HCT116 (cell line): ENCODE results near the gene ZNF441. TPM values are rescaled to one million over a fixed set of nuclear protein-coding genes. Genes with fewer than 3 reads are reported as not detected.
A peak's percentile ranks its signal among the peaks of the same experiment; 100 is the strongest.

Experiments
- ATAC-seq: fragments of 200-7000 bp; cut with Tn5 transposase; 2 replicates; pipeline ENCODE4 v1.9.1; 2020; ENCODE audit warnings: mild to moderate bottlenecking, moderate library complexity
- BruUV-seq: library from RNA; stranded (reverse); fragments of 400-500 nt; replicated peaks from 2 replicates; lab custom pipeline; 2021; lab: Mats Ljungman, UMichigan
- CTCF ChIA-PET: fragments of 300-600 bp; sonication (Branson Sonifier 250); formaldehyde crosslinking; loops from one replicate; lab custom pipeline; 2021; ENCODE audit warnings: antibody characterized with exemption; lab: Charles Lee
- POLR2A ChIA-PET: fragments of 300-600, 350-600 bp; sonication (Branson Sonifier 250); formaldehyde crosslinking; loops from one replicate; lab custom pipeline; 2021; ENCODE audit warnings: antibody characterized with exemption; lab: Charles Lee
- RAD21 ChIA-PET, 2 experiments: fragments of 300-600 bp; sonication (Branson Sonifier 250); formaldehyde crosslinking; loops; one replicate each; lab custom pipeline; 2023; ENCODE audit warnings: low total read pairs in 2 of 2; ENCODE audit not compliant: uncharacterized antibody in 2 of 2, unreplicated experiment in 2 of 2, low non-redundant PET in 1 of 2; lab: Charles Lee
- DNase-seq: peaks from one replicate; pipeline ENCODE4 v3.0.0-alpha.2; 2010; ENCODE audit warnings: low read depth, low spot score
- H2AFZ ChIP-seq: fragments of 200-600 bp; shearing (Covaris generic), sonication (generic); 2 replicates; pipeline ENCODE4 v1.6.1; 2017; ENCODE audit warnings: low read depth, mixed run types, mixed read lengths, antibody characterized with exemption, low read length; ENCODE audit not compliant: poor library complexity, severe bottlenecking
- H3K27ac ChIP-seq: 2 replicates; pipeline ENCODE4 v1.5.1; 2012; ENCODE audit warnings: low read depth, low read length
- H3K27me3 ChIP-seq: fragments of 200-600 bp; sonication (generic); 2 replicates; pipeline ENCODE4 v1.6.1; 2016; ENCODE audit warnings: mixed run types, low read length, mixed read lengths; ENCODE audit not compliant: insufficient read depth
- H3K36me3 ChIP-seq, 2 experiments: fragments of 200-500 bp in 1 of 2; fragments of 200-600 bp in 1 of 2; sonication (Bioruptor generic) in 1 of 2; sonication (generic) in 1 of 2; 2 replicates each; pipeline versions ENCODE4 v1.5.1 to v1.6.1; 2014 to 2016; ENCODE audit warnings: low read length in 2 of 2, inconsistent platforms in 1 of 2, mixed read lengths in 1 of 2, mixed run types in 1 of 2; ENCODE audit not compliant: insufficient read depth in 2 of 2, control insufficient read depth in 1 of 2
- H3K4me1 ChIP-seq, 2 experiments: fragments of 200-600 bp in 1 of 2; sonication (generic) in 1 of 2; 2 replicates each; pipeline versions ENCODE4 v1.5.1 to v1.6.1; 2012 to 2017; ENCODE audit warnings: low read length in 2 of 2, inconsistent platforms in 1 of 2, mild to moderate bottlenecking in 1 of 2, mixed read lengths in 1 of 2, mixed run types in 1 of 2, moderate library complexity in 1 of 2; ENCODE audit not compliant: insufficient read depth in 2 of 2, control insufficient read depth in 1 of 2
- H3K4me2 ChIP-seq: fragments of 200-600 bp; sonication (generic); 2 replicates; pipeline ENCODE4 v1.6.1; 2017; ENCODE audit warnings: mixed run types, low read length, mixed read lengths
- H3K4me3 ChIP-seq, 2 experiments: fragments of 200-600 bp in 1 of 2; sonication (generic) in 1 of 2; replicated peaks in 1 of 2; 2 replicates each; pipeline ENCODE4 v1.5.1; 2011 to 2016; ENCODE audit warnings: low read length in 2 of 2, control low read depth in 1 of 2, low read depth in 1 of 2, mild to moderate bottlenecking in 1 of 2, mixed read lengths in 1 of 2, mixed run types in 1 of 2
- H3K79me2 ChIP-seq: fragments of 200-600 bp; sonication (generic); 2 replicates; pipeline ENCODE4 v1.6.1; 2017; ENCODE audit warnings: mild to moderate bottlenecking, mixed run types, low read length, moderate library complexity, mixed read lengths; ENCODE audit not compliant: insufficient read depth
- H3K9ac ChIP-seq: fragments of 200-600 bp; sonication (generic); 2 replicates; pipeline ENCODE4 v1.6.1; 2016; ENCODE audit warnings: low read length, mixed read lengths
- H3K9me2 ChIP-seq: fragments of 200-600 bp; sonication (generic), shearing (Covaris generic); 2 replicates; pipeline ENCODE4 v1.6.1; 2017; ENCODE audit warnings: mixed run types, mild to moderate bottlenecking, moderate library complexity; ENCODE audit not compliant: insufficient read depth
- H3K9me3 ChIP-seq, 2 experiments: fragments of 200-500 bp in 1 of 2; fragments of 200-600 bp in 1 of 2; sonication (Bioruptor generic) in 1 of 2; sonication (generic) in 1 of 2; 2 replicates each; pipeline ENCODE4 v1.6.1; 2014 to 2017; ENCODE audit warnings: low read length in 2 of 2, mixed read lengths in 2 of 2, inconsistent platforms in 1 of 2, low read depth in 1 of 2, mild to moderate bottlenecking in 1 of 2, mixed run types in 1 of 2, moderate library complexity in 1 of 2; ENCODE audit not compliant: control insufficient read depth in 1 of 2, insufficient read depth in 1 of 2
- H4K20me1 ChIP-seq: fragments of 200-600 bp; sonication (generic), shearing (Covaris generic); 2 replicates; pipeline ENCODE4 v1.6.1; 2017; ENCODE audit warnings: mixed run types, mild to moderate bottlenecking, moderate library complexity; ENCODE audit not compliant: insufficient read depth
- CEBPB ChIP-seq: IDR thresholded peaks from 2 replicates; pipeline ENCODE4 v1.6.1; 2012; ENCODE audit warnings: low read depth
- ELF1 ChIP-seq: IDR thresholded peaks from 2 replicates; pipeline ENCODE4 v1.6.1; 2012; ENCODE audit warnings: low read depth, borderline replicate concordance
- EZH2 ChIP-seq: fragments of 200-600 bp; sonication (generic); IDR thresholded peaks from 2 replicates; pipeline ENCODE4 v1.6.1; 2017; ENCODE audit warnings: antibody characterized with exemption, mixed run types
- FOSL1 ChIP-seq: IDR thresholded peaks from 2 replicates; pipeline ENCODE4 v1.6.1; 2012; ENCODE audit warnings: low read depth
- POLR2A ChIP-seq: IDR thresholded peaks from 2 replicates; pipeline ENCODE4 v1.7.0; 2011; ENCODE audit warnings: borderline replicate concordance; ENCODE audit not compliant: insufficient read depth, insufficient read length; ENCODE audit errors: extremely low read depth
- POLR2AphosphoS5 ChIP-seq: IDR thresholded peaks from 2 replicates; pipeline ENCODE4 v1.6.1; 2011; ENCODE audit warnings: mild to moderate bottlenecking, low read depth, low read length, moderate library complexity
- RAD21 ChIP-seq: IDR thresholded peaks from 2 replicates; pipeline ENCODE4 v1.6.1; 2012; ENCODE audit warnings: low read depth, mild to moderate bottlenecking
- SP1 ChIP-seq: IDR thresholded peaks from 2 replicates; pipeline ENCODE4 v1.6.1; 2012; ENCODE audit warnings: low read depth
- SRF ChIP-seq: IDR thresholded peaks from 2 replicates; pipeline ENCODE4 v1.6.1; 2012; ENCODE audit warnings: low read depth
- TCF7L2 ChIP-seq: IDR thresholded peaks from 2 replicates; pipeline ENCODE4 v1.7.0; 2011; ENCODE audit warnings: borderline replicate concordance, inconsistent platforms; ENCODE audit not compliant: insufficient read depth, insufficient read length; ENCODE audit errors: extremely low read depth
- YY1 ChIP-seq: IDR thresholded peaks from 2 replicates; pipeline ENCODE4 v1.6.1; 2011; ENCODE audit warnings: low read length, low read depth, moderate library complexity, mild to moderate bottlenecking; ENCODE audit not compliant: insufficient replicate concordance; ENCODE audit errors: extremely low read depth
- ZFX ChIP-seq: fragments of 450-650 bp; IDR thresholded peaks from 2 replicates; pipeline ENCODE4 v1.6.1; 2017
- intact Hi-C: fragments of 100-400 bp; cut with micrococcal nuclease; formaldehyde crosslinking; loops from 2 replicates; pipeline ENCODE4 v1.10.0; 2022
- total RNA-seq: library from RNA; stranded (reverse); gene quantifications from one replicate; pipeline ENCODE4 v1.2.1, GENCODE V29; 2021; ENCODE audit not compliant: unreplicated experiment
- TF ChIP-seq, protein P1 (sequence below): IDR thresholded peaks from 2 replicates; pipeline ENCODE4 v1.6.1; 2012; ENCODE audit warnings: low read depth
- TF ChIP-seq, protein P2 (sequence below): IDR thresholded peaks from 2 replicates; pipeline ENCODE4 v1.6.1; 2012

ZNF441 gene
- total RNA-seq, 1 experiment from 2014 or later: 1.1 TPM

DNA sequence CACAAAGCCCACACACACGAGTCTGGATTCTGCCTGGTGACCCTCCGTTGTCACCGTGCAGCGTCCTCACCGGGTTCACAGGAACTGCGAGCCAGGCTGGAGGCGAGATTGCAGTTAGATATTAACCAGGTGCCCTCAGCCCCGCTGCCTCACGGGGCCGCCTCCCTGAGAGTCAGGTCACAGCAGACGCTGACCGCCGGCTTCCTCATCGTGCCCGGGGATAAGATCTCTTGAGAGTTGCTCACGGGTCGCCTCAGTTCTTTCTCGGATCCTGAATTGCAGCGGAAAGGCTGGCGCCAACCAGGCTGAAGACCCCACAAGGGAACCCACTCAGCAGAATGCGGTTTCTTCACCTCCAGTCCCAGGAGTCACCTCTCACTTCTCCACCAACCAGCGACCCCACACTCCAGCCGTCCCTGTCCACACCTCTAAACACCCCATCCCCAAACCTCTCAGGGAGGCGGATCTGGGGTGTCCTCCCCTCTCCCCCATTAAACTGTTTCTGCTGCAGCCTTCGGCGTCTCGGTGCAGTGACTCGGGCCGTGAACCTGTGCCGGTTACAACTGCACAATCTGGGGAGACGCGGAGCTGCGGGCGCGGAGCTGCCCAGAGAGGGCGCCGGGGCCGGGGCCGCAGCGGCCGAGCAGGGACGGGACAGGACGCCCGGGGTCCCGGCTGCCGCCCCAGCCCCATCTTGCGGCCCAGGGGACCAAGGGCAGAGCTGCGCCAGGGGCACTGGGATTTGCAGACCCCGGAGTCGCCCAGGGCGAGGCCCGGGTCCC lies 28.6 kb upstream of the ZNF441 start:
- ChIA-PET CTCF (no interaction called here), RAD21 (no interaction called here), POLR2A (interaction anchor here (2.3 kb wide), 1 partner anchor 44 kb away, joined by 5 read pairs; no protein-coding TSS in a partner anchor)
- Histone ChIP-seq H3K9me2 (no peaks in the 10 kb centered on the region), H3K4me3 (peak overlapping the region; percentile 89 to 91), H3K9me3 (no peaks in the 10 kb centered on the region), H3K27me3 (no peaks in the 10 kb centered on the region), H3K27ac (peak overlapping the region; percentile 82), H3K79me2 (peaks cover 36% of the 10 kb centered on the region), H3K4me2 (peak overlapping the region; percentile 89), H3K4me1 (peaks cover 16 to 36% of the 10 kb centered on the region in 2 experiments), H2AFZ (no peak overlapping the region), H3K9ac (peak overlapping the region; percentile 89), H3K36me3 (no peaks in the 10 kb centered on the region), H4K20me1 (no peaks in the 10 kb centered on the region)
- peak; percentile 70 for TF ChIP-seq ZFX
- no peak for TF ChIP-seq SP1
- ATAC-seq (peak; percentile 49), DNase-seq (no peak)
- BruUV-seq: no TSS peak
- intact Hi-C loops: loop anchor here (2.0 to 5.0 kb wide), 2 partner anchors 46 to 663 kb away; partner anchors contain the start of gene ZNF799

DNA sequence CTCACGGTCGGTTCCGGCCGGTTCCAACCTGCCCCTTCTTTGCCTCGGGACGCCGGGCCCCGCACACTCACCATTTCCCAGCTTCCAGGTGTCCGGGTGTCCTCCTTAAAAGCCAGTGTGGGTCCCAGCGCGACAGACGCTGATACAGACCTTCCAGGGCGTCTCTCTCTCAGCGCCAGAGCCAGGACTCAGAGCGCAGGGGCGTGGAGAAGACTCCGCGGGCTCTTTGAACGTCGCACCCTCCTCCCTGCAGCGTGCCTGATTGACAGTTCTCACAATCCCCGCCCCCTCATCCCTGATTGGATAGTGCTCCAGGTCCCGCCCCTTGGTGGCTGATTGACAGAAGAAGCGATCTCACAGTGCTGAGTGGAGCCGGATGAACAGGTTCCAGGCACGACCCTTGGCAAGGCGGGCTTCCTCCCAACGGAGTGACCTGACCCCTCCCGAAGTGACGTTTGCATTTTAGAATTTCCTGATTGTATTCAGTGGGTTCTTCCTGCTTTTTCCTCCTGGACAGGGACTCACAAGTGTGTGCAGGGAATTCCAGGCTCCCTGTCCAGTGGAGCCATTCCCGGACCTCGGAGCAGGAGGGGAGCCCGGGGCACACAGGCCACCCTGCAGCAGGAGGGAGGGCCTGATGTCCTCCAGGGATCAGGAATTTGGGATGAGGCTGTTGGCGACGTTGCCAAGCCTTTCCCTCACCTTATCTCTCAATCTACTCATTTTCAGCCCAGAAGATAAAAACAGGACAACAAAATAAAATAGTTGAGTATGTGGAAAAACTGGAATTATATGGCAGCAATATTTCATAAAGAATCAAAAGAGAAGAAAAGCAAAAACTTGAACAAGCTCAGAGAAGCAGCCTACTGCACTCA lies 27.8 kb upstream of the ZNF441 start, which contains the start of gene ZNF823:
Gene ZNF823 (minus strand): TSS at position 201 of the 875 bp plus-strand sequence. CDS start 127 bp downstream, at position 74.
- H3K9ac ChIP-seq: peak within 1 kb of the TSS; percentile 89
- peak within 1 kb of the TSS; percentile 82 for H3K27ac ChIP-seq
- peak within 1 kb of the TSS; percentile 89 to 91 for H3K4me3 ChIP-seq
- peak within 1 kb of the TSS; percentile 62 for H2AFZ ChIP-seq
- ChIA-PET RAD21 (no interaction called here), CTCF (no interaction called here), POLR2A (interaction anchor here (2.3 kb wide), 1 partner anchor 44 kb away, joined by 5 read pairs; no protein-coding TSS in a partner anchor)
- no peaks in the 10 kb centered on the region for H4K20me1 ChIP-seq
- ATAC-seq (peak; percentile 93), DNase-seq (peak; percentile 99)
- H3K79me2 ChIP-seq: peaks cover 31% of the 10 kb centered on the region
- H3K4me1 ChIP-seq: peaks cover 16 to 29% of the 10 kb centered on the region in 2 experiments
- H3K4me2 ChIP-seq: peak within 1 kb of the TSS; percentile 89
- H3K36me3 ChIP-seq: no peaks in the 10 kb centered on the region
- TSS peak; percentile 95 for BruUV-seq
- no peaks in the 10 kb centered on the region for H3K27me3 ChIP-seq
- no peaks in the 10 kb centered on the region for H3K9me3 ChIP-seq
- intact Hi-C loops: loop anchor here (2.0 to 5.0 kb wide), 2 partner anchors 47 to 662 kb away; partner anchors contain the start of gene ZNF799
- no peaks in the 10 kb centered on the region for H3K9me2 ChIP-seq
- TF ChIP-seq SRF: no peak
- TF ChIP-seq POLR2A: peak; percentile 39
- no peak for TF ChIP-seq YY1
- TF ChIP-seq, protein P1, sequence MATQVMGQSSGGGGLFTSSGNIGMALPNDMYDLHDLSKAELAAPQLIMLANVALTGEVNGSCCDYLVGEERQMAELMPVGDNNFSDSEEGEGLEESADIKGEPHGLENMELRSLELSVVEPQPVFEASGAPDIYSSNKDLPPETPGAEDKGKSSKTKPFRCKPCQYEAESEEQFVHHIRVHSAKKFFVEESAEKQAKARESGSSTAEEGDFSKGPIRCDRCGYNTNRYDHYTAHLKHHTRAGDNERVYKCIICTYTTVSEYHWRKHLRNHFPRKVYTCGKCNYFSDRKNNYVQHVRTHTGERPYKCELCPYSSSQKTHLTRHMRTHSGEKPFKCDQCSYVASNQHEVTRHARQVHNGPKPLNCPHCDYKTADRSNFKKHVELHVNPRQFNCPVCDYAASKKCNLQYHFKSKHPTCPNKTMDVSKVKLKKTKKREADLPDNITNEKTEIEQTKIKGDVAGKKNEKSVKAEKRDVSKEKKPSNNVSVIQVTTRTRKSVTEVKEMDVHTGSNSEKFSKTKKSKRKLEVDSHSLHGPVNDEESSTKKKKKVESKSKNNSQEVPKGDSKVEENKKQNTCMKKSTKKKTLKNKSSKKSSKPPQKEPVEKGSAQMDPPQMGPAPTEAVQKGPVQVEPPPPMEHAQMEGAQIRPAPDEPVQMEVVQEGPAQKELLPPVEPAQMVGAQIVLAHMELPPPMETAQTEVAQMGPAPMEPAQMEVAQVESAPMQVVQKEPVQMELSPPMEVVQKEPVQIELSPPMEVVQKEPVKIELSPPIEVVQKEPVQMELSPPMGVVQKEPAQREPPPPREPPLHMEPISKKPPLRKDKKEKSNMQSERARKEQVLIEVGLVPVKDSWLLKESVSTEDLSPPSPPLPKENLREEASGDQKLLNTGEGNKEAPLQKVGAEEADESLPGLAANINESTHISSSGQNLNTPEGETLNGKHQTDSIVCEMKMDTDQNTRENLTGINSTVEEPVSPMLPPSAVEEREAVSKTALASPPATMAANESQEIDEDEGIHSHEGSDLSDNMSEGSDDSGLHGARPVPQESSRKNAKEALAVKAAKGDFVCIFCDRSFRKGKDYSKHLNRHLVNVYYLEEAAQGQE: no peak
- peak; percentile 99 for TF ChIP-seq TCF7L2
- TF ChIP-seq POLR2AphosphoS5: peak; percentile 87
- TF ChIP-seq FOSL1: no peak
- peak; percentile 60; the same call in 1 of the 2 replicates for TF ChIP-seq ELF1
- no peak for TF ChIP-seq RAD21
- no peak; the same call in 1 of the 2 replicates for TF ChIP-seq ZFX
- TF ChIP-seq, protein P2, sequence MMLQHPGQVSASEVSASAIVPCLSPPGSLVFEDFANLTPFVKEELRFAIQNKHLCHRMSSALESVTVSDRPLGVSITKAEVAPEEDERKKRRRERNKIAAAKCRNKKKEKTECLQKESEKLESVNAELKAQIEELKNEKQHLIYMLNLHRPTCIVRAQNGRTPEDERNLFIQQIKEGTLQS: no peak
- no peak for TF ChIP-seq EZH2
- TF ChIP-seq CEBPB: no peak
